NB4 (cell line): ENCODE data around the gene SLC9C2.

ENCODE experiments used
- MYC ChIP-seq: IDR thresholded peaks from 2 replicates; pipeline ENCODE4 v1.6.1; 2011; ENCODE audit warnings: low read depth, low read length
- POLR2A ChIP-seq: IDR thresholded peaks from 2 replicates; pipeline ENCODE4 v1.6.1; 2011; ENCODE audit warnings: mild to moderate bottlenecking; ENCODE audit not compliant: insufficient read length; ENCODE audit errors: extremely low read depth
- TF ChIP-seq, protein P1 (sequence below): IDR thresholded peaks from one replicate; pipeline ENCODE4 v1.5.1; 2012; ENCODE audit warnings: low read depth, low read length
- TF ChIP-seq, protein P2 (sequence below): IDR thresholded peaks from 2 replicates; pipeline ENCODE4 v1.6.1; 2011; ENCODE audit warnings: low read depth, low read length

- TF ChIP-seq, protein P1, sequence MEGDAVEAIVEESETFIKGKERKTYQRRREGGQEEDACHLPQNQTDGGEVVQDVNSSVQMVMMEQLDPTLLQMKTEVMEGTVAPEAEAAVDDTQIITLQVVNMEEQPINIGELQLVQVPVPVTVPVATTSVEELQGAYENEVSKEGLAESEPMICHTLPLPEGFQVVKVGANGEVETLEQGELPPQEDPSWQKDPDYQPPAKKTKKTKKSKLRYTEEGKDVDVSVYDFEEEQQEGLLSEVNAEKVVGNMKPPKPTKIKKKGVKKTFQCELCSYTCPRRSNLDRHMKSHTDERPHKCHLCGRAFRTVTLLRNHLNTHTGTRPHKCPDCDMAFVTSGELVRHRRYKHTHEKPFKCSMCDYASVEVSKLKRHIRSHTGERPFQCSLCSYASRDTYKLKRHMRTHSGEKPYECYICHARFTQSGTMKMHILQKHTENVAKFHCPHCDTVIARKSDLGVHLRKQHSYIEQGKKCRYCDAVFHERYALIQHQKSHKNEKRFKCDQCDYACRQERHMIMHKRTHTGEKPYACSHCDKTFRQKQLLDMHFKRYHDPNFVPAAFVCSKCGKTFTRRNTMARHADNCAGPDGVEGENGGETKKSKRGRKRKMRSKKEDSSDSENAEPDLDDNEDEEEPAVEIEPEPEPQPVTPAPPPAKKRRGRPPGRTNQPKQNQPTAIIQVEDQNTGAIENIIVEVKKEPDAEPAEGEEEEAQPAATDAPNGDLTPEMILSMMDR = no peak
- TF ChIP-seq, protein P2, sequence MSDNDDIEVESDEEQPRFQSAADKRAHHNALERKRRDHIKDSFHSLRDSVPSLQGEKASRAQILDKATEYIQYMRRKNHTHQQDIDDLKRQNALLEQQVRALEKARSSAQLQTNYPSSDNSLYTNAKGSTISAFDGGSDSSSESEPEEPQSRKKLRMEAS = no peak
- TF ChIP-seq POLR2A (no peak), MYC (no peak)
Observed at GRCh38 chr1:173470608-173471007, 132.3 kb downstream of the SLC9C2 start.
